DOHH2 (cell line): ENCODE results near the gene HS3ST5.

ENCODE experiments used
- H3F3A ChIP-seq: fragments of 200-600 bp; sonication (generic), shearing (Covaris generic); 2 replicates; pipeline ENCODE4 v1.6.0; 2016; ENCODE audit warnings: antibody characterized with exemption, mild to moderate bottlenecking; ENCODE audit not compliant: control insufficient read depth, insufficient read depth
- H3K27ac ChIP-seq: fragments of 200-600 bp; sonication (generic); 2 replicates; pipeline ENCODE4 v1.5.1; 2014; ENCODE audit warnings: low read depth, mild to moderate bottlenecking, low read length, moderate library complexity
- H3K27me3 ChIP-seq: fragments of 200-600 bp; sonication (generic); 2 replicates; pipeline ENCODE4 v1.6.1; 2014; ENCODE audit warnings: mild to moderate bottlenecking, low read length, mixed read lengths; ENCODE audit not compliant: control insufficient read depth
- H3K36me3 ChIP-seq: fragments of 200-600 bp; sonication (generic); 2 replicates; pipeline ENCODE4 v1.6.1; 2014; ENCODE audit warnings: mild to moderate bottlenecking, low read length, moderate library complexity, mixed read lengths; ENCODE audit not compliant: control insufficient read depth
- H3K4me1 ChIP-seq: fragments of 200-600 bp; sonication (generic); 2 replicates; pipeline ENCODE4 v1.6.1; 2014; ENCODE audit warnings: mild to moderate bottlenecking, low read length, mixed read lengths; ENCODE audit not compliant: control insufficient read depth
- H3K4me2 ChIP-seq: fragments of 200-600 bp; sonication (generic); 2 replicates; pipeline ENCODE4 v1.6.0; 2014; ENCODE audit warnings: mild to moderate bottlenecking, low read length, moderate library complexity
- H3K4me3 ChIP-seq: fragments of 200-600 bp; sonication (generic); 2 replicates; pipeline ENCODE4 v1.5.1; 2014; ENCODE audit warnings: mild to moderate bottlenecking, low read length, mixed read lengths
- H3K79me2 ChIP-seq: fragments of 200-600 bp; sonication (generic); 2 replicates; pipeline ENCODE4 v1.6.1; 2014; ENCODE audit warnings: mild to moderate bottlenecking, low read length, mixed read lengths; ENCODE audit not compliant: control insufficient read depth
- H3K9me2 ChIP-seq: fragments of 200-600 bp; sonication (generic); replicated peaks from 2 replicates; pipeline ENCODE4 v1.6.1; 2014; ENCODE audit warnings: mild to moderate bottlenecking, low read length, mixed read lengths; ENCODE audit not compliant: control insufficient read depth
- H3K9me3 ChIP-seq: fragments of 200-600 bp; sonication (generic); 2 replicates; pipeline ENCODE4 v1.6.1; 2014; ENCODE audit warnings: antibody characterized with exemption, low read length, mixed read lengths; ENCODE audit not compliant: control insufficient read depth, insufficient read depth
- H4K20me1 ChIP-seq: fragments of 200-600 bp; sonication (generic); 2 replicates; pipeline ENCODE4 v1.6.0; 2014; ENCODE audit warnings: low read depth, mild to moderate bottlenecking, antibody characterized with exemption, low read length, moderate library complexity; ENCODE audit not compliant: control insufficient read depth, insufficient read depth
- EZH2phosphoT487 ChIP-seq: fragments of 200-600 bp; sonication (generic); IDR thresholded peaks from 2 replicates; pipeline ENCODE4 v1.6.1; 2017; ENCODE audit warnings: borderline replicate concordance, mild to moderate bottlenecking, antibody characterized with exemption, low read length, moderate library complexity, mixed read lengths
- TF ChIP-seq, protein P1 (sequence below): fragments of 200-600 bp; sonication (generic); IDR thresholded peaks from one replicate; pipeline ENCODE4 v1.5.1; 2014; ENCODE audit warnings: antibody characterized with exemption, mild to moderate bottlenecking, low read depth, low read length; ENCODE audit not compliant: poor library complexity, severe bottlenecking

The HS3ST5 gene, protein sequence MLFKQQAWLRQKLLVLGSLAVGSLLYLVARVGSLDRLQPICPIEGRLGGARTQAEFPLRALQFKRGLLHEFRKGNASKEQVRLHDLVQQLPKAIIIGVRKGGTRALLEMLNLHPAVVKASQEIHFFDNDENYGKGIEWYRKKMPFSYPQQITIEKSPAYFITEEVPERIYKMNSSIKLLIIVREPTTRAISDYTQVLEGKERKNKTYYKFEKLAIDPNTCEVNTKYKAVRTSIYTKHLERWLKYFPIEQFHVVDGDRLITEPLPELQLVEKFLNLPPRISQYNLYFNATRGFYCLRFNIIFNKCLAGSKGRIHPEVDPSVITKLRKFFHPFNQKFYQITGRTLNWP

DNA sequence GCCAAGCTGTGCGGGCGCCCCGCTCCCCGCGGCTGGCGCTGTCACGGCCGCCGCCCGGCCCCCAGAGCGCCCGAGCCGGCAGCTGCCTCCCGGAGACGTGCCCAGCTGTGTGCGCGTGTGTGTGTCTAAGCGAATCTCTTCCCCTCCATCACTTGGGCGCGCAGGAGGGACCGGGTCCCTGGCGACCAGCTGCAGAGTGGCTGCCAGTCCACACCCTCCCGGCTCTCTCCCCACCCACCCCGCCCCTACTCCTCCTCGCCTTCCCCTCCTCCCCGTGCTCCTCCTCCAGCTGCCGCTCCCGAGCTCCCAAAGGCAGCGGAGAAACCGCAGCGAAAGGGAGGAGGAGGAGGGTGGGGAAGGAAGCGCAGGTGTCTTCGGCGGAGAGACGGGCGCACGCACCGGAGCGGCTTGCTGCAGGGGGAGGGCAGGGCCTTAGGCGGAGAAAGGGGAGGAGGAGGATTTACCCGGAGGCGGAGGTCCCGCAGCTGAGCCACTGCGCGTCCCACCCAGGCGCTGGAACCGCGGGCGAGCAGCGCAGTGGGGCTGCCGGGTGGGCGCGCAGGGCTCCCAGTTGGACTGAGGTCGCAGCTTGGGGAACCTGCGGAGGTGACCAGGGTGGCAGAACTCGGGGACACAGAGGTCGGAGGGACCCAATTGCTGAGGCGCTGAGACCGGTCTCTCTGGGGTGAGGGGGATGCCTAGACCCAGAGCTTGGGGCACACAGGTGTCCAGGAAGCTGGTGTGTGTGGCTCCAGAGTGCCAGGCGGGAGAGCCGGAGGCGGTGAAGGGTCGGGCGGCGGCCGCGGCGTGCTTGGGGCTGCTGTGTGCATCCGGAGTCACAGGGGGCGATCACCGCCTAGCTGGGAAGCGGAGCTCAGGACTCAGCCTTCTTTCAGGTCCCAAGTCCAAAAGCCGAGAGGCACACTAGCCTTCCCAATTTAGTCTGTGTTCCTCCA is at the start of gene HS3ST5:
TSS of gene HS3ST5 (minus strand) at position 198 of the 956 bp plus-strand sequence. CDS start 280,178 bp downstream, outside the sequence.
- Histone ChIP-seq H3K27ac (no peak within 1 kb of the TSS), H3K4me2 (no peak within 1 kb of the TSS), H4K20me1 (no peaks in the 10 kb centered on the region), H3K9me2 (no peaks in the 10 kb centered on the region), H3K4me3 (no peak within 1 kb of the TSS), H3K27me3 (peaks cover 11% of the 10 kb centered on the region), H3K9me3 (no peaks in the 10 kb centered on the region), H3K36me3 (no peaks in the 10 kb centered on the region), H3K4me1 (no peaks in the 10 kb centered on the region), H3F3A (no peaks in the 10 kb centered on the region), H3K79me2 (no peaks in the 10 kb centered on the region)
- no peak for TF ChIP-seq EZH2phosphoT487
- TF ChIP-seq, protein P1, sequence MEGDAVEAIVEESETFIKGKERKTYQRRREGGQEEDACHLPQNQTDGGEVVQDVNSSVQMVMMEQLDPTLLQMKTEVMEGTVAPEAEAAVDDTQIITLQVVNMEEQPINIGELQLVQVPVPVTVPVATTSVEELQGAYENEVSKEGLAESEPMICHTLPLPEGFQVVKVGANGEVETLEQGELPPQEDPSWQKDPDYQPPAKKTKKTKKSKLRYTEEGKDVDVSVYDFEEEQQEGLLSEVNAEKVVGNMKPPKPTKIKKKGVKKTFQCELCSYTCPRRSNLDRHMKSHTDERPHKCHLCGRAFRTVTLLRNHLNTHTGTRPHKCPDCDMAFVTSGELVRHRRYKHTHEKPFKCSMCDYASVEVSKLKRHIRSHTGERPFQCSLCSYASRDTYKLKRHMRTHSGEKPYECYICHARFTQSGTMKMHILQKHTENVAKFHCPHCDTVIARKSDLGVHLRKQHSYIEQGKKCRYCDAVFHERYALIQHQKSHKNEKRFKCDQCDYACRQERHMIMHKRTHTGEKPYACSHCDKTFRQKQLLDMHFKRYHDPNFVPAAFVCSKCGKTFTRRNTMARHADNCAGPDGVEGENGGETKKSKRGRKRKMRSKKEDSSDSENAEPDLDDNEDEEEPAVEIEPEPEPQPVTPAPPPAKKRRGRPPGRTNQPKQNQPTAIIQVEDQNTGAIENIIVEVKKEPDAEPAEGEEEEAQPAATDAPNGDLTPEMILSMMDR: no peak

DNA sequence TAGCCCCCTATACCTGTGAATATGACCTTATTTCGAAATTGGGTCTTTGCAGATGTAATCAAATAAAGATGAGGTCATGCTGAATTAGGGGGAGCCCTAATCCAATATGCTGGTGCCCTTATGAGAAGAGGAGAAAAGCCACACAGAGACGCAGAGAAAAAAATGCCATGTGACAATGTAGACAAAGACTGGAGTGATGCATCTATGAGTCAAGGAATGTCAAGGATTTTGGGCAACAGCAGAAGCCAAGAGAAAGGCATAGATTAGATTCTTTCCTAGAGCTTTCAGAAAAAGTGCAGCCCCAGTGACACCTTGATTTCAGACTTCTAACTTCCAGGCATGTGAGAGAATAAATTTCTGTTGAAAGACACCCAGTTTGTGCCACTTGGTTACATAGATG is 47.4 kb upstream of the HS3ST5 start:
- Histone ChIP-seq H3K4me1 (no peaks in the 10 kb centered on the region), H3K79me2 (no peaks in the 10 kb centered on the region), H3K36me3 (no peaks in the 10 kb centered on the region), H4K20me1 (no peaks in the 10 kb centered on the region), H3K4me3 (no peak overlapping the region), H3K27me3 (no peaks in the 10 kb centered on the region), H3F3A (no peaks in the 10 kb centered on the region), H3K9me3 (no peaks in the 10 kb centered on the region), H3K9me2 (no peaks in the 10 kb centered on the region), H3K4me2 (no peak overlapping the region), H3K27ac (no peak overlapping the region)
- TF ChIP-seq, protein P1: no peak
- TF ChIP-seq EZH2phosphoT487: no peak

DNA sequence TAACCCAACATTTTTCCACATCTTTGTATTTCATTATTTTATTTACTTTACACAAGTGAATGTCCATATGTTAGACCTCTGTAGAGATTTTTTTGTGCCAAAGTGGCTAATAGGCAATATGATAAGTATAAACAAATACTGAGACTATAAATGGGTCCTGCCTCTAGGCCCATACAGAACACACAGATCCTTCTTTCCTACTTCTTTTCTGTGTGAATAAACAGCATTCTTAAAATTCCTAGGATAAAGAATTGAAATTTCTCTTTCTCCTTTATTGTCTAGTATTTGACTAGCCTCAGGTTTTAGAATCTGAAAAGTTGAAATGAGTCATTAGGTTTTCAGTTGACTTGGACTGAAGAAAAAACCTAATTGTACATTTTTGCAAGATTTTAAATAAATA is 46.3 kb upstream of the HS3ST5 start:
- no peaks in the 10 kb centered on the region for H3K36me3 ChIP-seq
- H3K27ac ChIP-seq: no peak overlapping the region
- H3K27me3 ChIP-seq: no peaks in the 10 kb centered on the region
- H4K20me1 ChIP-seq: no peaks in the 10 kb centered on the region
- H3K4me2 ChIP-seq: no peak overlapping the region
- no peaks in the 10 kb centered on the region for H3K9me3 ChIP-seq
- H3K79me2 ChIP-seq: no peaks in the 10 kb centered on the region
- H3K4me1 ChIP-seq: no peaks in the 10 kb centered on the region
- TF ChIP-seq, protein P1: no peak
- no peak for TF ChIP-seq EZH2phosphoT487
- no peaks in the 10 kb centered on the region for H3F3A ChIP-seq
- H3K9me2 ChIP-seq: no peaks in the 10 kb centered on the region
- H3K4me3 ChIP-seq: no peak overlapping the region
